MCF 10A (cell line): Measurements from ENCODE around the gene WDR45B. TPM values are rescaled to one million over a fixed set of nuclear protein-coding genes. Genes with fewer than 3 reads are reported as not detected.
A peak's percentile ranks its signal among the peaks of the same experiment; 100 is the strongest.

Experiments used
- BruUV-seq: library from RNA; stranded (reverse); fragments of 400-500 nt; replicated peaks from 2 replicates; lab custom pipeline; 2021; lab: Mats Ljungman, UMichigan
- CTCF ChIA-PET: fragments of 300-600 bp; sonication (Branson Sonifier 250); formaldehyde crosslinking; extraction: SDS; loops from one replicate; lab custom pipeline; 2021; ENCODE audit warnings: antibody characterized with exemption, inconsistent platforms; lab: Yijun Ruan, JAX
- POLR2A ChIA-PET: fragments of 300-600, 350-650 bp; sonication (Branson Sonifier 250); formaldehyde crosslinking; extraction: SDS; loops from one replicate; lab custom pipeline; 2020; ENCODE audit warnings: antibody characterized with exemption, inconsistent platforms; lab: Yijun Ruan, JAX
- DNase-seq: peaks from one replicate; pipeline ENCODE4 v3.0.0-alpha.2; 2018; ENCODE audit not compliant: unreplicated experiment
- H3K27ac Mint-ChIP-seq: one replicate; pipeline ENCODE4 v1.8.0; 2022; ENCODE audit warnings: mild to moderate bottlenecking, low read depth, mixed read lengths; ENCODE audit not compliant: unreplicated experiment
- H3K27me3 Mint-ChIP-seq: one replicate; pipeline ENCODE4 v1.8.0; 2022; ENCODE audit warnings: mixed read lengths; ENCODE audit not compliant: insufficient read depth, unreplicated experiment
- H3K36me3 Mint-ChIP-seq: one replicate; pipeline ENCODE4 v1.8.0; 2022; ENCODE audit warnings: mild to moderate bottlenecking, moderate library complexity, mixed read lengths; ENCODE audit not compliant: insufficient read depth, unreplicated experiment
- H3K4me1 Mint-ChIP-seq: one replicate; pipeline ENCODE4 v1.8.0; 2022; ENCODE audit warnings: mixed read lengths; ENCODE audit not compliant: insufficient read depth, unreplicated experiment
- H3K4me3 Mint-ChIP-seq: one replicate; pipeline ENCODE4 v1.8.0; 2022; ENCODE audit warnings: mild to moderate bottlenecking, moderate library complexity, mixed read lengths; ENCODE audit not compliant: unreplicated experiment
- H3K9me3 Mint-ChIP-seq: one replicate; pipeline ENCODE4 v1.8.0; 2022; ENCODE audit warnings: mixed read lengths; ENCODE audit not compliant: unreplicated experiment
- intact Hi-C: fragments of 100-400 bp; cut with micrococcal nuclease; formaldehyde crosslinking; loops from 2 replicates; pipeline ENCODE4 v1.14.1; 2022
- total RNA-seq: library from RNA; stranded (reverse); gene quantifications from 2 replicates; pipeline ENCODE4 v1.2.3, GENCODE V29; 2022
- TF ChIP-seq, protein P1 (sequence below): fragments of 200-600 bp; IDR thresholded peaks from one replicate; pipeline ENCODE4 v1.8.0; 2022; ENCODE audit warnings: antibody characterized with exemption, mild to moderate bottlenecking; ENCODE audit not compliant: unreplicated experiment

WDR45B gene
- total RNA-seq, 1 experiment from 2014 or later: 88.3 TPM

DNA sequence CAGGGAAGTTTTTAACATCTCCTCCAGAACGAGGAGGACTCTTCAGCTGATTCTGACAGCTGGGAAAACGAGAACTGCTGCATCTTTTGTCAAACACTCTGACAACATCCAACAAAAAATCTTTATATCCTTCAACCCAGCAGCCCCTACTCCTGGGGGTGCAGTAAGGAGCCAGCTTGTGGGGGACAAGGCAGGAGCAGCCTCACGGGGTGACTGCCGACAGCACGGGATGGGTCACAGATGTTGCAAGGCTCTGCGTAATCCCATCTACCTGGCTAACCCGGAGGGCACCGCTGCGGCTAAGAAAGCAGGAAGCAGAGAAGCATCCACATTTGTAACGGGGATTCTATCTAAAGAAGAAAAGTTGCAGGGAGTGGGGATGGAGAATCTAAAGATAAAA, 28.6 kb downstream of the WDR45B start:
- Mint-ChIP-seq H3K27ac (no peak overlapping the region), H3K9me3 (no peaks in the 10 kb centered on the region), H3K4me1 (no peaks in the 10 kb centered on the region), H3K27me3 (no peaks in the 10 kb centered on the region), H3K36me3 (peaks cover 99% of the 10 kb centered on the region), H3K4me3 (no peak overlapping the region)
- CTCF ChIA-PET: interaction anchor here (0.7 kb wide), 1 partner anchor 416 kb away, joined by 4 read pairs; no protein-coding TSS in a partner anchor
- intact Hi-C loops: no loop called here
- no TSS peak for BruUV-seq
- no peak for DNase-seq
- POLR2A ChIA-PET: interaction anchor here (1.3 kb wide), 1 partner anchor 28 kb away, joined by 3 read pairs; no protein-coding TSS in a partner anchor
- TF ChIP-seq, protein P1, sequence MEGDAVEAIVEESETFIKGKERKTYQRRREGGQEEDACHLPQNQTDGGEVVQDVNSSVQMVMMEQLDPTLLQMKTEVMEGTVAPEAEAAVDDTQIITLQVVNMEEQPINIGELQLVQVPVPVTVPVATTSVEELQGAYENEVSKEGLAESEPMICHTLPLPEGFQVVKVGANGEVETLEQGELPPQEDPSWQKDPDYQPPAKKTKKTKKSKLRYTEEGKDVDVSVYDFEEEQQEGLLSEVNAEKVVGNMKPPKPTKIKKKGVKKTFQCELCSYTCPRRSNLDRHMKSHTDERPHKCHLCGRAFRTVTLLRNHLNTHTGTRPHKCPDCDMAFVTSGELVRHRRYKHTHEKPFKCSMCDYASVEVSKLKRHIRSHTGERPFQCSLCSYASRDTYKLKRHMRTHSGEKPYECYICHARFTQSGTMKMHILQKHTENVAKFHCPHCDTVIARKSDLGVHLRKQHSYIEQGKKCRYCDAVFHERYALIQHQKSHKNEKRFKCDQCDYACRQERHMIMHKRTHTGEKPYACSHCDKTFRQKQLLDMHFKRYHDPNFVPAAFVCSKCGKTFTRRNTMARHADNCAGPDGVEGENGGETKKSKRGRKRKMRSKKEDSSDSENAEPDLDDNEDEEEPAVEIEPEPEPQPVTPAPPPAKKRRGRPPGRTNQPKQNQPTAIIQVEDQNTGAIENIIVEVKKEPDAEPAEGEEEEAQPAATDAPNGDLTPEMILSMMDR: no peak

DNA sequence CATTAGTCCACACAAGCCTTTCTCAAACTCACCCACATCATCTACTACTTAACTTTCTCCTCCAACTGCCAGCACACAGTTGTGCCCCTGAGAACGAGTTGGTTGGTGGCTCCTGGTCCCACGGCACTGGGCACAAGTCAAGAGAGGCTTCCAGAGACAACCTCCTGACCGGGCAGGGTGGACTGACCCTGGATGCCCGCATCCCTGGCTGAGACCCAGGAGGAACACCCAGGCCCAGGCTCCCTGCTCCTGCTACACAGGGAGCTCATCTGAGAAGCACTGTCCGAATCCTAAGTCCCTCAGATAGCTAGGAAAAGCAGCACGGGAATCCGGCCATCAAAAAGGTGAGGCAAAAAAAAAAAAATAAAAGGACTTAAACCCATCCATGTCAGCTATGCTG, 29.0 kb downstream of the WDR45B start:
- no peak for DNase-seq
- intact Hi-C loops: no loop called here
- Mint-ChIP-seq H3K4me1 (no peaks in the 10 kb centered on the region), H3K27ac (no peak overlapping the region), H3K9me3 (no peaks in the 10 kb centered on the region), H3K4me3 (no peak overlapping the region), H3K36me3 (peaks cover 99% of the 10 kb centered on the region), H3K27me3 (no peaks in the 10 kb centered on the region)
- no TSS peak for BruUV-seq
- TF ChIP-seq, protein P1: no peak
- CTCF ChIA-PET: interaction anchor here (0.7 kb wide), 1 partner anchor 415 kb away, joined by 4 read pairs; no protein-coding TSS in a partner anchor
- POLR2A ChIA-PET: interaction anchor here (1.3 kb wide), 1 partner anchor 27 kb away, joined by 3 read pairs; no protein-coding TSS in a partner anchor

DNA sequence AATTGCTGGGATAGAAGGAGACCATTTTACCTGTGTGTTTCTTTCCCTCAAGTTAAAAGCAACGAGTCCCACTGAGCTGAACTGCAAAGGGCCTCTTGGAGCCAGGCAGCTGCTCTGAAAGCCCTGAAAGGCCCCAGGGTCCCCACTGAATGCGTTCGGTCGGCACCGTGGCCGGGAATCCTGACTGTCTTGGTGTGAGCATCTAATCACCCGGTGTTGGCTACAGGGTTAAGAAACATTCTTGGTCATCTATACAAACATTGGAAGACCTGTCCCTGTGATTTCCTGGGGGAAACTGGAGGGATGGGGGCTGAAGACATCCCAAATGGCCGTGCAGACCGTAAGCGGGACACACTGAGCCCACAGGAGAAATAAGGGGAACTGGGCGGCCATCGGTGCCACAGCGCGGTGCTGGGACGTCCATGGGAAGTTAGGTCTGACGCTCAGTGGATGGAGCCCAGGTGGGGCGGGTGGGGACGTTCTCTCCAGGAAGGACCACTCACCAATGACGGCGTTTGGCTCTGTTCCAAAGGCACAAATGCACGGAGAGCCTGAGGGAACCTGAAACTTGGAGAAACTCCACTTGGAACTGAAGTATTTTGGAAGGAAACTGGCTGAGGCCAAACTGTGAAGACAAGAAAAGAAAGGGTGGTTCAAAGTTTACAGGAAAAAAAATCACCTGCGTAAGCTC, 32.1 kb downstream of the WDR45B start:
- no peaks in the 10 kb centered on the region for H3K9me3 Mint-ChIP-seq
- ChIA-PET CTCF (no interaction called here), POLR2A (interaction anchor here (2.0 kb wide), 1 partner anchor 12 kb away, joined by 6 read pairs; no protein-coding TSS in a partner anchor)
- intact Hi-C loops: no loop called here
- no TSS peak for BruUV-seq
- H3K36me3 Mint-ChIP-seq: peaks cover 85% of the 10 kb centered on the region
- H3K4me1 Mint-ChIP-seq: peaks cover 7% of the 10 kb centered on the region
- TF ChIP-seq, protein P1: no peak
- DNase-seq: no peak
- H3K27me3 Mint-ChIP-seq: no peaks in the 10 kb centered on the region
- H3K4me3 Mint-ChIP-seq: no peak overlapping the region
- H3K27ac Mint-ChIP-seq: no peak overlapping the region

DNA sequence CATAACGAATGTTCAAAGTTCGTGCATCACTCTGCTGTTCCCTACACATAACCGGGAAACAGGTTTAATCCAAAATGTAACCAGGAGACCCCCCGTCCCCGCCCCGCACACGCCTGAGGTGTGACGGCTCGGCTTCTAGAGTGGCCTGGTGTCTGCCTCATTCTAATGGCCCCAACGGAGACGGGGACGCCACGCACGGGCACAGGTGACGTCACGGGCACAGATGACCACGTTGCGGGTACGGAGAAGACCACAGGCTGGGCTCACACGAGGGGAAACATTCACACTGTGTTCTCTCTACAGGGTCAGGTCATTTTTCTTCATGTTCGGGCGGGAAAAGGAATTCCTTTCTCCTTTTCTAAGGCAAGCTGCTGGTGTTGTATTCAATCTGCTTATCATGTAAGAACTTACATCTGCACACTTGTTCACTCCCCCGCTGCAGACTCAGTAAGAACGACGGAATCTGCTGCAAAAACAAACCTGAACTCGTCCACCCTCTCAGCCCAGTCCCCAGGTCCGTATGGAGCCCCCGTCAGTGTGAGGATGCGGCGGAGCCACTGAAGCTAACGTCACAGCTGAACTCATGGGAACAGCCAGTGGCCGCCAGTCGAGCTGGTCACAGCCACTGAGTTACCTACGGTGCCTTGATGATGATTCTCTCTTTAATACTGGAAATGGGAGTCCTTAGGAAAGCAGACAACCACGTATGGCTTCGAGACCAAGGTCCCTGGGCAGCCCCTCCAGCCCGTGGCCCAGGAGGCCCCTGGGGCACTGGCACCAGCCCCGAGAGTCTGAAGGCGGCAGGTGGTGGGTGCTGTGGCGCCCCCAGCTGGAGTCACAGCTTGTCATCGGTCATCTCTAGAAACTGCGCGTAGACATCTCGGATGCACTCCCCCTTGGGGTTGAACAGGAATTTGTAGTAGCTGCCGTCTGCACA, 32.9 kb downstream of the WDR45B start:
- no peak overlapping the region for H3K27ac Mint-ChIP-seq
- no peaks in the 10 kb centered on the region for H3K9me3 Mint-ChIP-seq
- POLR2A ChIA-PET: interaction anchor here (2.0 kb wide), 1 partner anchor 11 kb away, joined by 6 read pairs; no protein-coding TSS in a partner anchor
- TSS peak; percentile 66 for BruUV-seq
- no peak for DNase-seq
- H3K4me3 Mint-ChIP-seq: no peak overlapping the region
- no peaks in the 10 kb centered on the region for H3K27me3 Mint-ChIP-seq
- CTCF ChIA-PET: no interaction called here
- peaks cover 77% of the 10 kb centered on the region for H3K36me3 Mint-ChIP-seq
- intact Hi-C loops: no loop called here
- H3K4me1 Mint-ChIP-seq: peaks cover 8% of the 10 kb centered on the region
- TF ChIP-seq, protein P1: no peak
